Measurements from ENCODE around the gene TMEM144.

TMEM144 gene

GRCh38 chr4:158164768-158165213, 45.5 kb upstream of the TMEM144 start:
- Histone ChIP-seq H3K27me3 (ENCODE audit: insufficient read depth, poor library complexity, severe bottlenecking) (no peaks in the 10 kb centered on the region), H3K4me3 (ENCODE audit: severe bottlenecking) (no peak overlapping the region), H3K4me1 (ENCODE audit: insufficient read depth, poor library complexity, severe bottlenecking) (peaks cover 6% of the 10 kb centered on the region), H3K9me3 (ENCODE audit: severe bottlenecking) (no peaks in the 10 kb centered on the region), H3K36me3 (ENCODE audit: low read depth) (no peaks in the 10 kb centered on the region), H3K27ac (ENCODE audit: poor library complexity, severe bottlenecking) (no peak overlapping the region)
- ATAC-seq (ENCODE audit: low read depth) (no peak), DNase-seq (ENCODE audit: low spot score) (no peak)
- TF ChIP-seq CTCF (IDR thresholded peaks at IDR 0.05; ENCODE audit: poor library complexity, severe bottlenecking) = no peak

GRCh38 chr4:158166701-158167100, 43.6 kb upstream of the TMEM144 start:
- no peak for DNase-seq (ENCODE audit: low spot score)
- no peak overlapping the region for H3K27ac ChIP-seq (ENCODE audit: poor library complexity, severe bottlenecking)
- no peak for TF ChIP-seq CTCF (IDR thresholded peaks at IDR 0.05; ENCODE audit: poor library complexity, severe bottlenecking)
- peaks cover 10% of the 10 kb centered on the region for H3K4me1 ChIP-seq (ENCODE audit: insufficient read depth, poor library complexity, severe bottlenecking)
- no peaks in the 10 kb centered on the region for H3K36me3 ChIP-seq (ENCODE audit: low read depth)
- ATAC-seq (ENCODE audit: low read depth) = no peak
- no peaks in the 10 kb centered on the region for H3K27me3 ChIP-seq (ENCODE audit: insufficient read depth, poor library complexity, severe bottlenecking)
- no peaks in the 10 kb centered on the region for H3K9me3 ChIP-seq (ENCODE audit: severe bottlenecking)
- no peak overlapping the region for H3K4me3 ChIP-seq (ENCODE audit: severe bottlenecking)

GRCh38 chr4:158168606-158169005, 41.7 kb upstream of the TMEM144 start:
- H3K27me3 ChIP-seq (ENCODE audit: insufficient read depth, poor library complexity, severe bottlenecking) = no peaks in the 10 kb centered on the region
- no peak overlapping the region for H3K27ac ChIP-seq (ENCODE audit: poor library complexity, severe bottlenecking)
- no peaks in the 10 kb centered on the region for H3K36me3 ChIP-seq (ENCODE audit: low read depth)
- DNase-seq (ENCODE audit: low spot score) (no peak), ATAC-seq (ENCODE audit: low read depth) (no peak)
- TF ChIP-seq CTCF (IDR thresholded peaks at IDR 0.05; ENCODE audit: poor library complexity, severe bottlenecking) = no peak
- no peaks in the 10 kb centered on the region for H3K9me3 ChIP-seq (ENCODE audit: severe bottlenecking)
- H3K4me1 ChIP-seq (ENCODE audit: insufficient read depth, poor library complexity, severe bottlenecking) = peaks cover 16% of the 10 kb centered on the region
- H3K4me3 ChIP-seq (ENCODE audit: severe bottlenecking) = no peak overlapping the region

GRCh38 chr4:158169506-158169905, 40.8 kb upstream of the TMEM144 start:
- peaks cover 16% of the 10 kb centered on the region for H3K4me1 ChIP-seq (ENCODE audit: insufficient read depth, poor library complexity, severe bottlenecking)
- TF ChIP-seq CTCF (IDR thresholded peaks at IDR 0.05; ENCODE audit: poor library complexity, severe bottlenecking) = no peak
- H3K27me3 ChIP-seq (ENCODE audit: insufficient read depth, poor library complexity, severe bottlenecking) = no peaks in the 10 kb centered on the region
- H3K27ac ChIP-seq (ENCODE audit: poor library complexity, severe bottlenecking) = no peak overlapping the region
- H3K4me3 ChIP-seq (ENCODE audit: severe bottlenecking) = no peak overlapping the region
- no peaks in the 10 kb centered on the region for H3K36me3 ChIP-seq (ENCODE audit: low read depth)
- no peak for ATAC-seq (ENCODE audit: low read depth)
- no peak for DNase-seq (ENCODE audit: low spot score)
- H3K9me3 ChIP-seq (ENCODE audit: severe bottlenecking) = no peaks in the 10 kb centered on the region

- DNase-seq (ENCODE audit: low spot score) (no peak), ATAC-seq (ENCODE audit: low read depth) (no peak)
- no peak for TF ChIP-seq CTCF (IDR thresholded peaks at IDR 0.05; ENCODE audit: poor library complexity, severe bottlenecking)
- Histone ChIP-seq H3K27ac (ENCODE audit: poor library complexity, severe bottlenecking) (no peak overlapping the region), H3K4me1 (ENCODE audit: insufficient read depth, poor library complexity, severe bottlenecking) (peaks cover 16% of the 10 kb centered on the region), H3K4me3 (ENCODE audit: severe bottlenecking) (no peak overlapping the region), H3K36me3 (ENCODE audit: low read depth) (no peaks in the 10 kb centered on the region), H3K27me3 (ENCODE audit: insufficient read depth, poor library complexity, severe bottlenecking) (no peaks in the 10 kb centered on the region), H3K9me3 (ENCODE audit: severe bottlenecking) (no peaks in the 10 kb centered on the region)
Measured at GRCh38 chr4:158169931-158170690, 40.2 kb upstream of the TMEM144 start.

Measured in RWPE2 (cell line).